HUES48 (cell line): ENCODE results near the gene TAS1R3.
A peak's percentile ranks its signal among the peaks of the same experiment; 100 is the strongest.

ENCODE experiments used
- H3K27ac ChIP-seq: one replicate; pipeline ENCODE4 v1.7.0; 2013; ENCODE audit warnings: low read depth, low read length, inconsistent platforms
- H3K27me3 ChIP-seq: 2 replicates; pipeline ENCODE4 v1.6.1; 2013; ENCODE audit warnings: mild to moderate bottlenecking, low read length; ENCODE audit not compliant: control insufficient read depth, insufficient read depth
- H3K36me3 ChIP-seq: 2 replicates; pipeline ENCODE4 v1.6.1; 2013; ENCODE audit warnings: low read length; ENCODE audit not compliant: control insufficient read depth, insufficient read depth
- H3K4me1 ChIP-seq: 2 replicates; pipeline ENCODE4 v1.6.1; 2013; ENCODE audit warnings: mild to moderate bottlenecking, low read length; ENCODE audit not compliant: control insufficient read depth, insufficient read depth
- H3K4me3 ChIP-seq: 2 replicates; pipeline ENCODE4 v1.5.1; 2013; ENCODE audit warnings: mild to moderate bottlenecking, low read depth, low read length
- H3K9ac ChIP-seq: 2 replicates; pipeline ENCODE4 v1.6.1; 2013; ENCODE audit warnings: mild to moderate bottlenecking, low read depth, low read length, moderate library complexity
- H3K9me3 ChIP-seq: 2 replicates; pipeline ENCODE4 v1.6.1; 2013; ENCODE audit warnings: low read length; ENCODE audit not compliant: control insufficient read depth, insufficient read depth

Gene TAS1R3

DNA sequence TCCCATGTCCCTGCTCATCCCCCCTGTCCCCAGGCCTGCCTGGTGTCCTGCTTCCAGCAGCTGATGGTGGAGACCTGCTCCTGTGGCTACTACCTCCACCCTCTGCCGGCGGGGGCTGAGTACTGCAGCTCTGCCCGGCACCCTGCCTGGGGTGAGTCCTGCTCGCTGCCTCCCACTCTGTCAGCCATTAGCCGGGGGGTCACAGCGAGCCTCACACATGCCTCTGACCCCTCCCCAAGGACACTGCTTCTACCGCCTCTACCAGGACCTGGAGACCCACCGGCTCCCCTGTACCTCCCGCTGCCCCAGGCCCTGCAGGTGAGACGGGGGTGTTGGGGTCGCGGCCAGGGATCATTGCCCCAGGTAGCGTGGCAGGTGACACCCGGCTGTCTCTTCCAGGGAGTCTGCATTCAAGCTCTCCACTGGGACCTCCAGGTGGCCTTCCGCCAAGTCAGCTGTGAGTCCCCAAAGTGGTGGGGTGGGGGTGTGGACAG, 40.8 kb upstream of the TAS1R3 start:
- no peaks in the 10 kb centered on the region for H3K36me3 ChIP-seq
- no peaks in the 10 kb centered on the region for H3K4me1 ChIP-seq
- H3K27me3 ChIP-seq, result no peaks in the 10 kb centered on the region
- H3K27ac ChIP-seq, result no peak overlapping the region
- H3K9me3 ChIP-seq, result no peaks in the 10 kb centered on the region
- H3K4me3 ChIP-seq, result no peak overlapping the region
- no peak overlapping the region for H3K9ac ChIP-seq

DNA sequence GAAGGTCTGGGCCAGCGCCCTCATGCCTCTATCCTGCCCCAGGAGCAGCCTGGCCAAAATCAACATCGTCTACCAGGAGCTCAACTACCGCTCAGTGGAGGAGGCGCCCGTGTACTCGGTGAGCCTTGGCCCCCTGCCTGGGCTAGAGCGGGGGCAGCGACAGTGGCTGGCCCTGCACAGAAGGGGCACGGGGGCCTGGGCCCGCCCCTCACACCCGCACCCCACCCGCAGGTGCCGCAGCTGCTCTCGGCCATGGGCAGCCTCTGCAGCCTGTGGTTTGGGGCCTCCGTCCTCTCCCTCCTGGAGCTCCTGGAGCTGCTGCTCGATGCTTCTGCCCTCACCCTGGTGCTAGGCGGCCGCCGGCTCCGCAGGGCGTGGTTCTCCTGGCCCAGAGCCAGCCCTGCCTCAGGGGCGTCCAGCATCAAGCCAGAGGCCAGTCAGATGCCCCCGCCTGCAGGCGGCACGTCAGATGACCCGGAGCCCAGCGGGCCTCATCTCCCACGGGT, 40.0 kb upstream of the TAS1R3 start:
- H3K27me3 ChIP-seq, result no peaks in the 10 kb centered on the region
- H3K4me1 ChIP-seq, result no peaks in the 10 kb centered on the region
- H3K36me3 ChIP-seq, result no peaks in the 10 kb centered on the region
- no peak overlapping the region for H3K27ac ChIP-seq
- no peak overlapping the region for H3K9ac ChIP-seq
- no peaks in the 10 kb centered on the region for H3K9me3 ChIP-seq
- H3K4me3 ChIP-seq, result no peak overlapping the region

GRCh38 chr1:1291548-1292441, 39.3 kb upstream of the TAS1R3 start:
- no peak overlapping the region for H3K27ac ChIP-seq
- no peaks in the 10 kb centered on the region for H3K9me3 ChIP-seq
- no peak overlapping the region for H3K9ac ChIP-seq
- no peaks in the 10 kb centered on the region for H3K36me3 ChIP-seq
- no peaks in the 10 kb centered on the region for H3K27me3 ChIP-seq
- H3K4me1 ChIP-seq, result no peaks in the 10 kb centered on the region
- H3K4me3 ChIP-seq, result no peak overlapping the region

DNA sequence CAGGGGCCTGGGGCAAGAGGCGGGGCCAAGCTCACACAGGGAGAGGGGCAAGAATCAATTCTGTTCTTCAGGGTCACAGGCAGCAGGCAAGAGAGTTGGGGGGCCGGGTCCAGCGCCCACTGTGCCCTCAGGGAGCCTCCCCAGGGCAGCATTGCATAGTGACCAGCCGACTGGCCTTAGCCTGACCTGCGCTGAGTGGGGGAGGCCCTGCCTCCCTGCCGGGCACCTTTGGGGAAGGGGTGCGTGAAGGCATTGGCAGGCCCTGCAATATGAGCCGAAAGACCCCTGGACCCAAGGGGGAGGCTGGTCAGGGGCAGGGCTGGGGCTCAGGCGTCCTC, 38.7 kb upstream of the TAS1R3 start:
- H3K4me1 ChIP-seq, result no peaks in the 10 kb centered on the region
- no peaks in the 10 kb centered on the region for H3K9me3 ChIP-seq
- no peak overlapping the region for H3K4me3 ChIP-seq
- H3K27ac ChIP-seq, result no peak overlapping the region
- H3K36me3 ChIP-seq, result no peaks in the 10 kb centered on the region
- H3K9ac ChIP-seq, result no peak overlapping the region
- H3K27me3 ChIP-seq, result no peaks in the 10 kb centered on the region

DNA sequence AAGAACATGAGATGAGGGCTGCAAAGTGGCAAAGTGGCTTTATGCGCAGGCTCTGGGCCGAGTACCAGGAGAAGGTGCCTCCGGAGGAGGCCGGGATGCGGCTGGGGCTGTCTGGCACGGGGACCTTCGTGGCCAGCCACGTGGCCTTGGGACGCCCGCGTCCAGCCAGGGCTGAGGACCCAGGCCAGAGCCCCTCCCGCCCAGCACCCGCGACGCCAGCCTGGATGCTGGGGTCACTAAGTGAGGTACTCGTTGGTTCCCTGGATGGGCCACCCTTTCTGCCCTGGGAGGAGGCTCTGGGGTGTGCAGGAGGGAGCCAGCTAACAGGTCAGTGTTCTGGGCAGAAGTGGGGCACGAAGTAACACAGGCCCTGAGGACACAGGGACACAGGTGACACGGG, 38.2 kb upstream of the TAS1R3 start:
- no peak overlapping the region for H3K4me3 ChIP-seq
- no peak overlapping the region for H3K9ac ChIP-seq
- no peaks in the 10 kb centered on the region for H3K27me3 ChIP-seq
- no peaks in the 10 kb centered on the region for H3K9me3 ChIP-seq
- no peak overlapping the region for H3K27ac ChIP-seq
- H3K36me3 ChIP-seq, result no peaks in the 10 kb centered on the region
- no peaks in the 10 kb centered on the region for H3K4me1 ChIP-seq

GRCh38 chr1:1293263-1294249, 37.5 kb upstream of the TAS1R3 start:
- Histone ChIP-seq H3K27ac (no peak overlapping the region), H3K9me3 (no peaks in the 10 kb centered on the region), H3K9ac (no peak overlapping the region), H3K27me3 (no peaks in the 10 kb centered on the region), H3K4me1 (no peaks in the 10 kb centered on the region), H3K4me3 (peak overlapping the region; percentile 46; the same call in 1 of the 2 replicates), H3K36me3 (no peaks in the 10 kb centered on the region)

DNA sequence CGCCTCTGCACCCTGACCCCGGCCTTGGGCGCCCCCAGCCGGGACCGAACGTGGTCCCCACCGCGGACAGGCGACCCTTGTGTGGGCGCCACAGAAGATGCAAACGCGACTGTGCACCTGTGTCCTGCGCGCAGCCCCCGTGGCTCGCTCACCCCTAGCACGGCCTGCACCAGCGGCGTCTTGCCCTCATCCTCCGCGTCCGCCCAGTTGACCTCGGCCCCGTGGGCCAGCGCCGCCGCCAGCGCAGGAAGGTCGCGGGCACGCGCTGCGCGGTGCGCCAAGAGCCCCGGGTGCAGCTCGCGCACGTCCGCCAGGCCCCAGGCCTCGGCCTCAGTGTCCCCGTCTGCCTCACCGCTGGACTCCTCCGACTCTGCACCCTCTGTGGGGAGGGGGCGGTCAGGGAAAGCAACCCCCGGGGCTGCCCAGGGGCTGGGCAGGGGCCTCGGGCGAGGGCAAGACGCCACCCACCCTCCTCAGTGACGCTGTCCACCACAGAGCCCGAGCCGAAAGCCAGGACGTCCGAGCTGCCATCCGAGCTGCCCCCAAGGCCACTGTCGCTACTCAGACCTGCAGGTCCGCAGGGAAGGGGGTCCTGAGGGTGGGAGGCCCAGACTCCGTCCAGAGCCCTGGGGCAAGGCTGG, 36.7 kb upstream of the TAS1R3 start:
- H3K9me3 ChIP-seq, result no peaks in the 10 kb centered on the region
- H3K4me1 ChIP-seq, result no peaks in the 10 kb centered on the region
- no peaks in the 10 kb centered on the region for H3K36me3 ChIP-seq
- no peaks in the 10 kb centered on the region for H3K27me3 ChIP-seq
- H3K9ac ChIP-seq, result no peak overlapping the region
- H3K4me3 ChIP-seq, result peak overlapping the region; percentile 46; the same call in 1 of the 2 replicates
- H3K27ac ChIP-seq, result no peak overlapping the region

- Histone ChIP-seq H3K27ac (no peak overlapping the region), H3K9me3 (no peaks in the 10 kb centered on the region), H3K4me1 (no peaks in the 10 kb centered on the region), H3K36me3 (no peaks in the 10 kb centered on the region), H3K4me3 (no peak overlapping the region), H3K27me3 (no peaks in the 10 kb centered on the region), H3K9ac (no peak overlapping the region)
These were observed 35.7 kb upstream of the TAS1R3 start for GRCh38 chr1:1295154-1295923.

GRCh38 chr1:1296070-1297061, 34.7 kb upstream of the TAS1R3 start:
- Histone ChIP-seq H3K27ac (no peak overlapping the region), H3K9ac (no peak overlapping the region), H3K27me3 (no peaks in the 10 kb centered on the region), H3K4me1 (no peaks in the 10 kb centered on the region), H3K4me3 (no peak overlapping the region), H3K36me3 (no peaks in the 10 kb centered on the region), H3K9me3 (no peaks in the 10 kb centered on the region)
